ENCODE data around the gene TMEM19.
A peak's percentile ranks its signal among the peaks of the same experiment; 100 is the strongest.

The TMEM19 gene

DNA sequence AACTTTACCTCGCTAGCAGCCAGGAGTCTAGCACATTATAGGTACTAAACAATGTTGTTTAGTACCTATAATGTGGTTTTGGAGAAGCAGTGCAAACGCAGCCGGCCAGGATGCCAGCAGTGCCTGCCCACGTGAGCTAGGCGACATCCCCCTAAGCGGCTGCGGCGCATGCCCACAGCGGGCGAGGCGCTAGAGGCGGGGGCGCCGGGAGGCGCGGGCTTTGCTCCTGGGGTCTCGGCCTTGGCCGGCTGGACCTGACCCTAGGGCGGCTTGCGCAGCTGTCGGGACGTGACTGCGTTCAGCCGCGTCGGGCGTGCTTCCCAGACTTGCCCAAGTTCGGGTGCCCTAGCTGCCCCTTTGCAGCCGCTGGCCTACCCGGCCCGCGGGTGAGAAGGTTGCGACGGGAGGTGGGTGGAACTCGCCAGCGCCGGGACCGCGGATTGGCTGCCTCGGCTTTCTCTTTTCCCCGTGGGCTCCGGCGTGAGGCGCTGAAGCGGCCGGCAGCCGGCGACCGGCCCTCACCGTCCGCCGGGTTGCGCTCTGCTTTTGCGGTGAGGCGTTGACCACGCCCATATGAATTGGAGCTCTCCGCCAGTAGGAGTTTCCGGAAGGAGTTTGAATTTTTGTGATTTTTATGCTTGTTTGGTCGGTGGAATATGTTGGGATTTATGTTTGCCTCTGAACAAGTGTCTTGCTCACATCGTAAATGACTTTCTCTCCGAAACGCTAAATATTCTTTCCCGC lies at the start of gene TMEM19:
Gene TMEM19 (plus strand): TSS at position 169 of the 744 bp plus-strand sequence. CDS start 599 bp downstream, outside the sequence.
- in situ Hi-C loops (cut with HindIII; ENCODE audit: low pct_unique_long_range_greater_than_20kb, low sequenced_read_pairs): no loop called here
- peak; percentile 92 to 96 for DNase-seq (ENCODE audit: low read depth in 1 of 2, low spot score in 1 of 2)
- TF ChIP-seq JUND (IDR thresholded peaks at IDR 0.05; ENCODE audit: low read depth): no peak

DNA sequence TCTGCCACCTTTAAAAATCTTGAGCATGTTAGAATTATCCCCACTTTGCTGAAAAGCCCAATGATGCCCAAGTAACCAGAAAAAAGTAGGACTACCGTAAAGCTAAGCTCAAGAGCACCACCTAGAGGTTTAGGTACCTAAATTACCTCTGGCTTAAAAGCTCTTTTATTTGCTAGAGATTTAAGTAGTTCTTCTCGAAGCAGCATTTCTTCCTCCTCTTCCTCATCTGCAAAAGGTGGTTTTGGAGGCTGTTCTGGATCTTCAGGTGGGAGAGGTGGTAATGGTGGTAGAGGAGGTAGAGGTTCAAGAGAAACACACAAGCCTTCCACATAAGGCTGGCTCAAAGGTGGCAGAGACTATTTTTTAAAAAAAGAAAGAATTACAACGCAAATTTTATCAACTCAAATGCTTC lies 49.2 kb upstream of the TMEM19 start:
- in situ Hi-C loops (cut with HindIII; ENCODE audit: low pct_unique_long_range_greater_than_20kb, low sequenced_read_pairs): no loop called here

DNA sequence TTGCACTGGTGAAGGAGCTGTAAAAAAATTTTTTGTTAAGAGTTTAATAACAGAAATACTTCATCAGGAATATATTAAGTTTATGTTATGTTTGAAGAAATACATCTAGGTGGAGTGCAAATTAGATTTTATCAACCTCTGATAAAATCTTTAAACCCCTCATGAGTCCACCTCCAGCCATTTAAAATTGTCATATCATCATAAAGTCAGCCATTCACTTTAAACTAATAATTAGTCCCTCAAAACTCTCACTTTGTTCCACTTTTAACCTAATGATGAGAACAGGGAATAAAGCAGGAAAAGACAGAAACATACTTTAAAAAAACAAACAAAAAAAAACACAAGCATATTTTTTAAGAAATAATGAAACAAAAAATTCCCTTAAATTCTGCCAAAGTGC lies 47.4 kb upstream of the TMEM19 start:
- no peak for DNase-seq (ENCODE audit: low read depth in 1 of 2, low spot score in 1 of 2)
- in situ Hi-C loops (cut with HindIII; ENCODE audit: low pct_unique_long_range_greater_than_20kb, low sequenced_read_pairs): no loop called here

More for the DNA sequence above, 49.2 kb upstream of the TMEM19 start:
- DNase-seq (ENCODE audit: low read depth in 1 of 2, low spot score in 1 of 2): peak; percentile 36 to 75
- TF ChIP-seq JUND (IDR thresholded peaks at IDR 0.05; ENCODE audit: low read depth): no peak

DNA sequence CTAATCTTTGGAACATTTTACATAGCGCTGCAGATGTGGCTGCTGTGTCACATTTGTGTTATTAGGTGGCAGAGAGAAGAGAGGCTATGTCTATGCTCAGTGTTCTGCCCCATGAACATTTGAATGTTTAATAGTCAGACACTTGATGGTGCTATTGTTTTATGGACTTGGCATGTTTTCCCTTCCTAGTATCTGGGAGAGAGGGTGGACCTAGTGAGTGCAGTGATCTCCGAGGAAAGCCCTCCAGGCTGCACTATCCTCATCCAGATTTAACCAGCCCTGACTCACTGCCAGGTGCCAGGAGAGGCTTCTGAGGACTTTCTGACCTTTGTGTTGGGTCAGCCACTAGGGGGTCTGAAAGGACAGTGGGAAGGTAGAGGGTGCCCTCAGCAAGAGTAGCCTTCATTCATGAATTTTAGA lies 46.5 kb upstream of the TMEM19 start:
- TF ChIP-seq JUND (IDR thresholded peaks at IDR 0.05; ENCODE audit: low read depth): no peak
- in situ Hi-C loops (cut with HindIII; ENCODE audit: low pct_unique_long_range_greater_than_20kb, low sequenced_read_pairs): no loop called here
- peak in 1 of 2 experiments; percentile 26 for DNase-seq (ENCODE audit: low read depth in 1 of 2, low spot score in 1 of 2)

More for the DNA sequence above, 47.4 kb upstream of the TMEM19 start:
- TF ChIP-seq JUND (IDR thresholded peaks at IDR 0.05; ENCODE audit: low read depth): no peak

DNA sequence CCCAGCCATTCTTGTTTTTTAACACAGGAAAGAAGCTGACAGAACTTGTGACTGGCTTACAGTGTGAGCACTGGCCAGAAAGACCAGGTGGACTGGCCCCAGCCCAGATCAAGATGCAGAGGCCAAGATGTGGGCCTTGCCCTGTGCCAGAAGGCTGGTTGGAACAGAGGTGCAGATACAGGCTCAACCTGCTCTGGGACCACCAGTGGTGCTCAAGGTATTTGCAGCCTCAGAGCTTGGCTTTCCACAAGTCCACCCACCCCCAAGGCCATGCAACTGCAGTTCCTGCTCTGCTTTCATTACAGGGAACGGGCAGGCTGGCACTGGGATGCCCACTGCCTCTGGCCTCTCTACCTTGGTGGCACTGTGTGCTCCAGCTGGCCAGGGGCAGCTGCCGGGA lies 45.6 kb upstream of the TMEM19 start:
- no peak for DNase-seq (ENCODE audit: low read depth in 1 of 2, low spot score in 1 of 2)
- no peak for TF ChIP-seq JUND (IDR thresholded peaks at IDR 0.05; ENCODE audit: low read depth)
- in situ Hi-C loops (cut with HindIII; ENCODE audit: low pct_unique_long_range_greater_than_20kb, low sequenced_read_pairs): no loop called here

DNA sequence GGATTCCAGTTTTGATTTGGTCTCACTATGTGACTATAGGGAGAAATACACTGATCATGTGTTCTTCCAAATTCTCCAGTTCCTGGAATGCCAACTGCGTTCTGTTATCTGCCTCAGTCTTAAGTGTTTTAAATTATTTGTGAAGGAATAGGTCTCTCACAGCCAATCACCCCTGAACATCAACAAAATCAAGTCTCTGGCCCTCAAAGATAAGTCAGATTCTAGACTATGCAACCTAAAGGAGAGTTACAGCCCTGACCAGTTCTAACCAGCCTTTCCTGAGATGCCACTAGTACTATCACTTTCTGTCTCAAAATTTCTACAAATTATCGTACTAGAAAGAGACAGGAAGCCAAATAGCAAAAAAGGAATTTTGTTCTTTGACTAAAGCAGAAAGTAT lies 44.5 kb upstream of the TMEM19 start:
- TF ChIP-seq JUND (IDR thresholded peaks at IDR 0.05; ENCODE audit: low read depth): no peak
- DNase-seq (ENCODE audit: low read depth in 1 of 2, low spot score in 1 of 2): no peak
- in situ Hi-C loops (cut with HindIII; ENCODE audit: low pct_unique_long_range_greater_than_20kb, low sequenced_read_pairs): no loop called here

DNA sequence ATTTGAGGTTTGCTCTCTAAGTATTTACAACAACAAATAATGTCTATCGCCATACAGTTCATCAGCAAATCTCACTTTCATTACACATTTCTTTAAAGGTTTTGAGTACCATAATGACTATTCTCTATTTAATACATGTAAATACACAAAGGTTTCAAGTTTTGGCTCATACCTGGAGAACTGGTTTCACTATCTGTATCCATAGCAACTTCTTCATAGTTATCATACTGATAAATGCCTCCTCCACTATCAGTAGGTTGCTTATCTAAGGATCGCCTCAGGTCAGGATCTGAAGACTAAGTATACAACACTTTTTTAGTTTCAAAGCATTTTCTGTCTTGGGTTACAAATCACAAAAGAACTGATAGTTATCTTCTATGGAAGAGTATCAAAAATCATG lies 43.6 kb upstream of the TMEM19 start:
- in situ Hi-C loops (cut with HindIII; ENCODE audit: low pct_unique_long_range_greater_than_20kb, low sequenced_read_pairs): no loop called here
- TF ChIP-seq JUND (IDR thresholded peaks at IDR 0.05; ENCODE audit: low read depth): no peak
- no peak for DNase-seq (ENCODE audit: low read depth in 1 of 2, low spot score in 1 of 2)

DNA sequence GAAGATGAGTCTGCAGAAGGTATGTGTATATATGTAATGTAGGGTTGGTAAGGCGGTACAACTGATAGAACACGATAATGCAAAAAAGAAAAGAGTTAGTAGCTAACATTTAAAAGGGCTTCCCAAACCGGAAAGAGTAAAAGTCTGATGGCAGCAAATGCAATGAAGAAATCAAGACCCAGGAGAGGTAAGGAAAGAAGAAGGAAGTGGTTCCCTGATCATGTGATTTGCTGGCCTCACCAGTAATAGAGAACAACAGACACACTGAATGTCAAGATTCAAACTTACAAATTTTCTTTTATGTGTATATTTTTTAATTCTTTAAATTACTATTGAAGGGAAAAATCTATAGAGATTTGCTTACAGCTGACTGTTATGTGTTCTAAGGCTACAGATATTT lies 40.6 kb upstream of the TMEM19 start:
- TF ChIP-seq JUND (IDR thresholded peaks at IDR 0.05; ENCODE audit: low read depth): no peak
- in situ Hi-C loops (cut with HindIII; ENCODE audit: low pct_unique_long_range_greater_than_20kb, low sequenced_read_pairs): no loop called here
- no peak for DNase-seq (ENCODE audit: low read depth in 1 of 2, low spot score in 1 of 2)

DNA sequence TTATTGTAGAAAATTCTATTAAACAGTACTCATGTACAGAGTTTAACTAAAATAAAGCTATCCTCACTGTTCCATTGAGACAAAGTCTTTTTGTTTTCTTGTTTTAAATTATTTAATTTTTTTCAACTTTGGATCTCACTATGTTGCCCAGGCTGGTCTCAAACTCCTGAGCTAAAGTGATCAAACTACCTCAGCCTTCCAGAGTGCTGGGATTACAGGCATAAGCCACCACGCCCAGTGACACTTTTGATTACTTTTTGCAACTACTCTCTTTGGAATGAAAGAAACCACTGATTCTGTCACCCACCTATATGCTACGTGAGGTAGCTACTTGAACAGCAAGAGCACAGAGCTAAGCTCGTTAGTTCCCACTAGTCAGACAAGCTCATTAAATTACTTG lies 39.4 kb upstream of the TMEM19 start:
- no peak for TF ChIP-seq JUND (IDR thresholded peaks at IDR 0.05; ENCODE audit: low read depth)
- no peak for DNase-seq (ENCODE audit: low read depth in 1 of 2, low spot score in 1 of 2)
- in situ Hi-C loops (cut with HindIII; ENCODE audit: low pct_unique_long_range_greater_than_20kb, low sequenced_read_pairs): no loop called here

DNA sequence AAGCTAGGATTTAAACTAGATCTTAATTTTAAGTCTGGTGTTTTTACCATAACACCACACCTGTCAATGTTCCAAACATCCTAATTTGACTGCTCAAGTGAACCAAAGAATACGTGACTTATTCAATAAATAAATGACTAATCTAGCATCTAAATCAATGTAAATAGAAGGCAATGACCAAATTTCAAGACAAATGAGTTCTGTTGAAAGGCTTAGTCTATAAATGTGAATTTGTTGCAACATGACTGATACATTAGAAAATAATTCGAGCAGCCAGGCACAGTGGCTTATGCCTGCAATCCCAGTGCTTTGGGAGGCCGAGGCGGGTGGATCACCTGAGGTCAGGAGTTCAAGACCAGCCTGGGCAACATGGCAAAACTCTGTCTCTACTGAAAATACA lies 37.3 kb upstream of the TMEM19 start:
- no peak for TF ChIP-seq JUND (IDR thresholded peaks at IDR 0.05; ENCODE audit: low read depth)
- in situ Hi-C loops (cut with HindIII; ENCODE audit: low pct_unique_long_range_greater_than_20kb, low sequenced_read_pairs): no loop called here
- no peak for DNase-seq (ENCODE audit: low read depth in 1 of 2, low spot score in 1 of 2)

DNA sequence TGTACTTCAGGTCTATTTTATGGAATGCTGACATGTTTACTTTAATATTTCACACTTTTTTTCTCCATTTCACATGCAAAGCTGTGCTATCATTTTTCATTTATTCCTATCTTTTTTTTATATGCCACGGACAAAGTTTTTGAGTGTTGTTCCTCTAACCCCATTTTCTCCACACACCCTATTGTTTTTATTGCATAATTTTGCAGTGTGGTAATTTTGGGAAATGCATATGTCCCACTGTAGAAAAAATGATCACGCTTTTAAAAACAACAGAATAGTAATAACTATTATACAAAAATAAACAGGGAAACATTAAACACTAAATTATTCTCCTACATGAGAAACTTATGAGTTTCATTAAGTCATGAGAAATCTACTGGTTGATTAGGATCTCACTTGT lies 36.5 kb upstream of the TMEM19 start:
- in situ Hi-C loops (cut with HindIII; ENCODE audit: low pct_unique_long_range_greater_than_20kb, low sequenced_read_pairs): no loop called here
- TF ChIP-seq JUND (IDR thresholded peaks at IDR 0.05; ENCODE audit: low read depth): no peak
- DNase-seq (ENCODE audit: low read depth in 1 of 2, low spot score in 1 of 2): no peak

DNA sequence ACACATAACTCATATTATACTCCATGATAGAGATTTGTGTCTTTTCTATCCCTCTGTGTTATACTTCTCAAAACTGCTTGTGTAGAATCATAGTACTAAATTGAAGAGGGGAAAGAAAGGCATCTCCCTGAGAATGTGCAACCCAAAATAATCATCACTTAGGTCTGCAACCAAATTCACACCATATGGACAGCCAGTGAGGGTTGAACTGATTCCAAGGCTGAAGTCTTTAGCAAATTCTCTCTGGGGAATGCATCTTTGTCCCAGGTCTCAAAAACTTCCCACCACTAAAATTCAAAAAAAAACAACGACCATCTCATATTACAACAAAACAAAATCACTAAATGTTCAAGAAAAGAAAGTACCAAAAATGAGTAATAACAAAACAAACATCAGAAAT lies 33.2 kb upstream of the TMEM19 start:
- in situ Hi-C loops (cut with HindIII; ENCODE audit: low pct_unique_long_range_greater_than_20kb, low sequenced_read_pairs): no loop called here
- no peak for TF ChIP-seq JUND (IDR thresholded peaks at IDR 0.05; ENCODE audit: low read depth)
- no peak for DNase-seq (ENCODE audit: low read depth in 1 of 2, low spot score in 1 of 2)

DNA sequence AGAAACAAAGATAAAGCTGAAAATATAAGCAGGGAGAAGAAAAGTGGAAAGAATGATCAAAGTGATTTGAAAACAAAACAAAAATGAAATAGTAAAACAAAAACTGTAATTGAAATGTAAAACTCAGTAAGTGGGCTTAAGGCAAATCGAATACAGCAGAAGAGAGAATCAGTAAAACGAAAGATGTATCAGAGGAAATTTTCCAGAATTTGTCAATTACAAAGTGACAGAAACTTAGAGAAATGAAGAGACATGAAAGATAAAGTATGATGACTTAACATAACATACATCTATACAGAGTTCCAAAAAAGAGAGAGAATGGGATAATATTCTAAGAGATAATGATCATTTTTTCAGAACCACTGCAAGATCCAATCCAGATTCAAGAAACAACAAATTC lies 32.7 kb upstream of the TMEM19 start:
- no peak for TF ChIP-seq JUND (IDR thresholded peaks at IDR 0.05; ENCODE audit: low read depth)
- in situ Hi-C loops (cut with HindIII; ENCODE audit: low pct_unique_long_range_greater_than_20kb, low sequenced_read_pairs): no loop called here
- no peak for DNase-seq (ENCODE audit: low read depth in 1 of 2, low spot score in 1 of 2)

DNA sequence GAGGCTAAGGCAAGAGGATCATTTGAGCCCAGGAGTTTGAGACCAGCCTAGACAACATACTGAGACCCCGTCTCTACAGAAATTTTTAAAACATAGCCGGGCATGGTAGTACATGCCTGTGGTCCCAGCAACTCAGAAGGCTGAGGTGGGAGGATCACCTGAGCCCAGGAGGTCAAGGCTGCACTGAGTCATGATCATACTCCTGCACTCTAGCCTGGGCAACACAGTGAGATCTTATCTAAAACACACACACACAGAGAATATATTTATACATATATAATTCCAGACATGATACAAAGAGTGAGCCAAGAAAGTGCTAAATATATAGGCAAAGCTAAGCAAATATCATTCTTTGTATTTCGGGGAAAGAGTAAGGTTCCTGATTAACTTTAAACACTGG lies 31.7 kb upstream of the TMEM19 start:
- in situ Hi-C loops (cut with HindIII; ENCODE audit: low pct_unique_long_range_greater_than_20kb, low sequenced_read_pairs): no loop called here
- DNase-seq (ENCODE audit: low read depth in 1 of 2, low spot score in 1 of 2): no peak
- no peak for TF ChIP-seq JUND (IDR thresholded peaks at IDR 0.05; ENCODE audit: low read depth)

Measured in T47D (cell line).